GM12801 (cell line): ENCODE data around the gene PIK3CD.

Experiments used
- CTCF ChIP-seq: IDR thresholded peaks from one replicate; pipeline ENCODE4 v1.5.1; 2011; ENCODE audit warnings: control low read depth; ENCODE audit not compliant: insufficient read length; ENCODE audit errors: extremely low read depth

PIK3CD gene

GRCh38 chr1:9726406-9726805, 74.9 kb downstream of the PIK3CD start:
- TF ChIP-seq CTCF, result no peak

- TF ChIP-seq CTCF, result no peak
Observed at GRCh38 chr1:9726905-9727595, 75.5 kb downstream of the PIK3CD start.

- TF ChIP-seq CTCF, result no peak
Observed at GRCh38 chr1:9728451-9729295, 77.1 kb downstream of the PIK3CD start.

- TF ChIP-seq CTCF, result no peak
Observed at GRCh38 chr1:9729523-9729922, 78.0 kb downstream of the PIK3CD start.

GRCh38 chr1:9730096-9730901, 78.8 kb downstream of the PIK3CD start:
- no peak for TF ChIP-seq CTCF

- no peak for TF ChIP-seq CTCF
Observed at GRCh38 chr1:9731051-9731537, 79.6 kb downstream of the PIK3CD start.

GRCh38 chr1:9731561-9731960, 80.0 kb downstream of the PIK3CD start:
- TF ChIP-seq CTCF, result no peak
